HG03575 (cell line): ENCODE data around the gene SLC26A1.

Experiments
- ATAC-seq: cut with Tn5 transposase; IDR thresholded peaks from one replicate; pipeline ENCODE4 v1.9.1; 2021; ENCODE audit not compliant: unreplicated experiment, insufficient number of reproducible peaks, low FRiP score; ENCODE audit errors: extremely low read depth

Gene SLC26A1

GRCh38 chr4:970854-971520 is 22.2 kb downstream of the SLC26A1 start:
- no peak for ATAC-seq

GRCh38 chr4:970046-970745 is 23.0 kb downstream of the SLC26A1 start:
- ATAC-seq, result no peak

GRCh38 chr4:968621-969394 is 24.4 kb downstream of the SLC26A1 start:
- no peak for ATAC-seq

GRCh38 chr4:968221-968620 is 25.0 kb downstream of the SLC26A1 start:
- ATAC-seq, result no peak

- no peak for ATAC-seq
Observed at GRCh38 chr4:967113-968104, 25.8 kb downstream of the SLC26A1 start.

- no peak for ATAC-seq
Observed at GRCh38 chr4:966266-967112, 26.7 kb downstream of the SLC26A1 start.

GRCh38 chr4:965766-966134 is 27.5 kb downstream of the SLC26A1 start:
- ATAC-seq, result no peak

- no peak for ATAC-seq
Observed at GRCh38 chr4:965048-965765, 28.0 kb downstream of the SLC26A1 start.

GRCh38 chr4:964346-965025 is 28.7 kb downstream of the SLC26A1 start:
- ATAC-seq, result no peak

- ATAC-seq, result no peak
Observed at GRCh38 chr4:963276-964225, 29.7 kb downstream of the SLC26A1 start.

GRCh38 chr4:962231-963208 is 30.7 kb downstream of the SLC26A1 start:
- ATAC-seq, result no peak

- no peak for ATAC-seq
Observed at GRCh38 chr4:961351-962230, 31.6 kb downstream of the SLC26A1 start.

GRCh38 chr4:960636-961350 is 32.4 kb downstream of the SLC26A1 start:
- no peak for ATAC-seq
